Measurements from ENCODE around the gene ARL3.
"Not testable (repeated sequence)": the region's sequence is repeated elsewhere in the genome, so short reads cannot be mapped to it uniquely, and the experiment has no call there.

Gene ARL3

GRCh38 chr10:102702742-102703141 is 11.5 kb downstream of the ARL3 start:
- DNase-seq (ENCODE audit: low read depth in 2 of 2): no peak

- DNase-seq (ENCODE audit: low read depth in 2 of 2): no peak
These were observed 12.4 kb downstream of the ARL3 start for GRCh38 chr10:102701796-102702195.

- DNase-seq (ENCODE audit: low read depth in 2 of 2): no peak
These were observed 12.9 kb downstream of the ARL3 start for GRCh38 chr10:102701272-102701671.

GRCh38 chr10:102698894-102699293 is 15.3 kb downstream of the ARL3 start:
- no peak for DNase-seq (ENCODE audit: low read depth in 2 of 2)

GRCh38 chr10:102696736-102697135 is 17.5 kb downstream of the ARL3 start:
- DNase-seq (ENCODE audit: low read depth in 2 of 2): no peak

- DNase-seq (ENCODE audit: low read depth in 2 of 2): not testable (repeated sequence)
These were observed 18.8 kb downstream of the ARL3 start for GRCh38 chr10:102695401-102695800.

GRCh38 chr10:102691285-102692066 is 22.7 kb downstream of the ARL3 start:
- DNase-seq (ENCODE audit: low read depth in 2 of 2): no peak

- DNase-seq (ENCODE audit: low read depth in 2 of 2): no peak
These were observed 30.5 kb downstream of the ARL3 start for GRCh38 chr10:102683736-102684135.

GRCh38 chr10:102682981-102683380 is 31.2 kb downstream of the ARL3 start:
- DNase-seq (ENCODE audit: low read depth in 2 of 2): no peak

GRCh38 chr10:102682416-102682815 is 31.8 kb downstream of the ARL3 start:
- no peak for DNase-seq (ENCODE audit: low read depth in 2 of 2)

- no peak for DNase-seq (ENCODE audit: low read depth in 2 of 2)
These were observed 32.5 kb downstream of the ARL3 start for GRCh38 chr10:102681696-102682095.

- no peak for DNase-seq (ENCODE audit: low read depth in 2 of 2)
These were observed 34.6 kb downstream of the ARL3 start for GRCh38 chr10:102679596-102679995.

- DNase-seq (ENCODE audit: low read depth in 2 of 2): no peak
These were observed 35.3 kb downstream of the ARL3 start for GRCh38 chr10:102678842-102679289.

- DNase-seq (ENCODE audit: low read depth in 2 of 2): no peak
These were observed 36.2 kb downstream of the ARL3 start for GRCh38 chr10:102678068-102678400.

- no peak for DNase-seq (ENCODE audit: low read depth in 2 of 2)
These were observed 36.7 kb downstream of the ARL3 start for GRCh38 chr10:102677331-102678067.

GRCh38 chr10:102676534-102677315 is 37.5 kb downstream of the ARL3 start:
- no peak for DNase-seq (ENCODE audit: low read depth in 2 of 2)

- no peak for DNase-seq (ENCODE audit: low read depth in 2 of 2)
These were observed 38.3 kb downstream of the ARL3 start for GRCh38 chr10:102675666-102676533.

GRCh38 chr10:102675011-102675665 is 39.1 kb downstream of the ARL3 start:
- no peak for DNase-seq (ENCODE audit: low read depth in 2 of 2)

- DNase-seq (ENCODE audit: low read depth in 2 of 2): no peak
These were observed 39.6 kb downstream of the ARL3 start for GRCh38 chr10:102674566-102674965.

- peak; percentile 31 to 36 for DNase-seq (ENCODE audit: low read depth in 2 of 2)
These were observed 40.2 kb downstream of the ARL3 start for GRCh38 chr10:102673819-102674511.
